ENCODE results near the gene RGL4. TPM values are rescaled to one million over a fixed set of nuclear protein-coding genes. Genes with fewer than 3 reads are reported as not detected.

Gene RGL4
- total RNA-seq, 1 donor from 2014 or later = not detected

DNA sequence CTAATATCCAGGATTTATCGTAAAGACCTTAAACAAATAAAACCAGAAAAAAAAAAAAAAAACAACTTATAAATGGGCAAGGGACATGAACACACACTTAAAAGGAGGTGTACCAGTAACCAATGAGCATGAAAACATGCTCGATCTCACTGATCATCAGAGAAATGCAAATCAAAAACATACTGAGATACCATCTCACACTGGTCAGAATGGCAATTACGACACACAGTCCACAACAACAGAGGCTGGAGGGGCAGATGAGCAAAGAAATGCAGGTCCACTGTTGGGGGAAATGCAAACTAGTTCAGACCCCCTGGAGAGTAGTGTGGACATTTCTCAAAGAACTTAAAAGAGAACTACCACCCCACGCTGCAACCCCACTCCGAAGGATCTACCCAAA is 13.2 kb downstream of the RGL4 start:
- TF ChIP-seq, protein P1, sequence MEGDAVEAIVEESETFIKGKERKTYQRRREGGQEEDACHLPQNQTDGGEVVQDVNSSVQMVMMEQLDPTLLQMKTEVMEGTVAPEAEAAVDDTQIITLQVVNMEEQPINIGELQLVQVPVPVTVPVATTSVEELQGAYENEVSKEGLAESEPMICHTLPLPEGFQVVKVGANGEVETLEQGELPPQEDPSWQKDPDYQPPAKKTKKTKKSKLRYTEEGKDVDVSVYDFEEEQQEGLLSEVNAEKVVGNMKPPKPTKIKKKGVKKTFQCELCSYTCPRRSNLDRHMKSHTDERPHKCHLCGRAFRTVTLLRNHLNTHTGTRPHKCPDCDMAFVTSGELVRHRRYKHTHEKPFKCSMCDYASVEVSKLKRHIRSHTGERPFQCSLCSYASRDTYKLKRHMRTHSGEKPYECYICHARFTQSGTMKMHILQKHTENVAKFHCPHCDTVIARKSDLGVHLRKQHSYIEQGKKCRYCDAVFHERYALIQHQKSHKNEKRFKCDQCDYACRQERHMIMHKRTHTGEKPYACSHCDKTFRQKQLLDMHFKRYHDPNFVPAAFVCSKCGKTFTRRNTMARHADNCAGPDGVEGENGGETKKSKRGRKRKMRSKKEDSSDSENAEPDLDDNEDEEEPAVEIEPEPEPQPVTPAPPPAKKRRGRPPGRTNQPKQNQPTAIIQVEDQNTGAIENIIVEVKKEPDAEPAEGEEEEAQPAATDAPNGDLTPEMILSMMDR (conservative IDR thresholded peaks at IDR 0.05; ENCODE audit: low read depth, low read length) = no peak
- DNase-seq (ENCODE audit: low read depth) = no peak
- H3K4me3 ChIP-seq (ENCODE audit: low read depth, low read length) = no peak overlapping the region

DNA sequence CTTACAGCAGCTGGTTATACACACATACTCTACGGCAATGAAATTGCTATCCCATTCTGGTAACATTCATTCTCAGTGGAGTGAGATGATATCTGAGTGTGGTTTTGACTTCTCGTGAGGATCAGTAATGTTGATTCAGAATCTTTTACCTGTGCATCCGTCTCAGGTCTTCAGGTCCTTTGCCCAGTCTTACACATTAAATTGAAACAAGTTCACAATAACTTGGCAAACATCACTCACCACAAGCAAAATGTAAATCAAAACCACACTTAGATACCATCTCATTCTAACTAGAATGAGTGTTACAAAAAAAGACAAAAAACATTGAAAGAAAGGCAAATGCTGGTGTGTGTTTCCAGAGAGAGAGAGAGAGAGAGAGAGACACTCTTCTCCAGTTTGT is 14.0 kb downstream of the RGL4 start:
- TF ChIP-seq, protein P1 (conservative IDR thresholded peaks at IDR 0.05; ENCODE audit: low read depth, low read length) = no peak
- H3K4me3 ChIP-seq (ENCODE audit: low read depth, low read length) = no peak overlapping the region
- no peak for DNase-seq (ENCODE audit: low read depth)

DNA sequence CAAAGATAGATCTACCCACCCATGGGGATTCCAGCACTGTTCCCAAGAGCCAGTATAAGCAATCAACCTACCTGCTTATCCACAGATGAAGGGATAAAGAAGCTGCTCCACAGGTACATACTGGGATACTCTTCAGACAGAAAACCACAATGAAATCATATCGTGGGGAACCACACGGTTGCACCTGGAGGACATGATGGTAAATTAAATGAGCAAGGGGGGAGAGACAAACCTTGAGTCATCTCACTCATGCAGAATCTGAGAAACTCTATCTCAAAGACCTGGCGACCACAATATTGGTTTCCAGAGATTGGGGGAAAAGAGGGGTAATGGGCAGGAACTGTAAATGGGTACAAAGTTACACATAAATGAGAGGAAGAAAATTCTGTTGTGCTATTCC is 14.5 kb downstream of the RGL4 start:
- H3K4me3 ChIP-seq (ENCODE audit: low read depth, low read length) = no peak overlapping the region
- TF ChIP-seq, protein P1 (conservative IDR thresholded peaks at IDR 0.05; ENCODE audit: low read depth, low read length) = no peak
- DNase-seq (ENCODE audit: low read depth) = no peak

DNA sequence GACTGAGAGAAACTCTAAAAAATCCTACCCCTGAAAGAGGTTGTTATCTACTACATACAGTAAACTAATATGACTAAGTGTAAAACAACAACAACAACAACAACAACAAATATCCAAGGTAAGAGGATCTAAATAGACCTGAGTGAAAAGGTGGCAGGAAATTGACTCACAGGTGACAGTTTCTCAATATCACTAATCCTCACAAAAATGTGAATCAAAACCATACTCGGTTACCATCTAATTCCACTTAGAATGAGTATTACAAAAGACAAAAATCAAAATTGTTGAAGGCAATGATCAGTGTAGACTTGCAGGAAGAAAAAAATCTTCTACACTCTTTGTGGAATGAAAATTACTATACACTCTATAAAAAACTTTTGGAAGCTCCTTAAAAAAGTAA is 17.5 kb downstream of the RGL4 start:
- TF ChIP-seq, protein P1 (conservative IDR thresholded peaks at IDR 0.05; ENCODE audit: low read depth, low read length) = no peak
- H3K4me3 ChIP-seq (ENCODE audit: low read depth, low read length) = no peak overlapping the region
- no peak for DNase-seq (ENCODE audit: low read depth)

DNA sequence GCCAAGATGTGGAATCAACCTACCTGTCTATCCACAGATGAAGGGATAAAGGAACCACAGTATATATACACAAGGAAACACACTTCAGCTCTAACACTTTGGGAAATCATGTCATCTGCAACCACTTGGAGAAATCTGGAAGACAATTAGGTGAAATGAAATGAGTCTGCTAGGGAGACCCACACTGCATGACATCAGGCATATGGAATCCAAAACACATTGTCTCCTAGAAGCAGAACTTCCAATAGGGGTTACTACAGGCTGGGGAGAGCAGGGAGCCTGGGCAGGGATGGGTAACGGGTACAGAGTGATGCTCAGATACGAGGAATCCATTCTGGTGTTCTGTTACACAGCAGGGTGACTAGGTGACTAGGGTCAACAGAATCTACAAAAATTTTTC is 18.3 kb downstream of the RGL4 start:
- DNase-seq (ENCODE audit: low read depth) = no peak
- H3K4me3 ChIP-seq (ENCODE audit: low read depth, low read length) = no peak overlapping the region
- TF ChIP-seq, protein P1 (conservative IDR thresholded peaks at IDR 0.05; ENCODE audit: low read depth, low read length) = no peak

DNA sequence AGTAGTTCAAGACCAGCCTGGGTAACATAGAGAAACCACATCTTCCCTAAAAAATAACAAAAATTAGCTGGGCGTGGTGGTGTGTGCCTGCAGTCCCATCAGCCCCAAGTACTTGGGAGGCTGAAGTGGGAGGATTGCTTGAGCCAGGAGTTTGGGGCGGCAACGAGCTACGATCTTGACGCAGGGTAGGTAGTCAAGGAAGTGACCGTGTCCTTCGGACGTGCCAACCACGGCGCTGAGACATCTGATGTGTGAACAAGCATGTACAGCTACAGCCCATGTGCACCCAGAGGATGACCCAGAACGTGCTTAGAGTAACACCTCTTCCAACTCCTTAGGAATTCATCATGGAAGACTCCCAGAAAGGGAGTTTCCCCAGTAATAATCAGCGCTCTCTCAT is 21.4 kb downstream of the RGL4 start:
- TF ChIP-seq, protein P1 (conservative IDR thresholded peaks at IDR 0.05; ENCODE audit: low read depth, low read length) = no peak
- no peak for DNase-seq (ENCODE audit: low read depth)
- H3K4me3 ChIP-seq (ENCODE audit: low read depth, low read length) = no peak overlapping the region

DNA sequence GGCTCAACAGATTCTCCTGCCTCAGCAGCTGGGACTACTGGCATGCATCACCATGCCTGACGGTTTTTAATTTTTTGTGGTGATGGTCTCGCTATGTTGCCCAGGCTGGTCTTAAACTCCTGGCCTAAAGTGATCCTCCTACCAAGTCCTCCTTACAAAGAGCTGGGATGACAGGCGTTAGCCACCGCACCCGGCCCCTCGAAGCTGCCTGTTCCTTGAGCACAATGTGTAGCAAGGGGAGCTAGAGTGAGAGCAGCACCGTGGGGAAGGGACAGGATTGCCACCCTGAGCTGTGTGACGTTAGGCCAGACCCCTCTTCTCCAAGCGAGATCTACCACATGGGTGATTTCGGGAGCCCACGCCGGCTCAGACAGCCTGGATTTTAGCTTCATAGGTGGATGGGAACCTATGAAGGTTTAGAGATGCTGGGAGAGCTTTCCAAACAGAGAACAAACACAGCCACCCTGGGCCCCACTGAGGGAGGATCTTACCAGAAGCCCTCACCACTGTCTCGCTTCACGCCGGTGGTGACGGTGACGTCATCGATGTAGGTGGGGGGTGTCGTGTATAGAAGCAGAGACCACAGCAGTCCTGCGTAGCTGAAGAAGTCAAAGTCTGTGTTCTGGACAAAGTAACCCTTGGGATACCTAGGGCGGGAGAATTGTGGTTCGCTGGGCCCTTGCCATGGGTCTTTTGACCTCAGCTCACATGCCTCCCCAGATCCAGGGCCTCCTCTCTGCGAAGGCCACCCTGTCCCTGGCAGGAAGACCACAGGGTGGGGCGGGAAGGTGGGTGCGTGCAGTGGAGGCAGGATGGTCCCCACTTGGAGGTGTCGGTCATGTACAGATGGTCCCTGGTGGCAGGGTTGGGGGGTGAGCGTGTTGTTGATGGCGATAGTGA is 23.1 kb downstream of the RGL4 start:
- no peak for DNase-seq (ENCODE audit: low read depth)
- TF ChIP-seq, protein P1 (conservative IDR thresholded peaks at IDR 0.05; ENCODE audit: low read depth, low read length) = no peak

More for the DNA sequence above, 23.1 kb downstream of the RGL4 start:
- H3K4me3 ChIP-seq (ENCODE audit: low read depth, low read length) = no peak overlapping the region
